HEK293 (cell line): Measurements from ENCODE around the gene PERM1.

ENCODE experiments used
- CTCF ChIA-PET: fragments of 350-600 bp; formaldehyde crosslinking; extraction: SDS; loops from one replicate; lab custom pipeline; 2021; ENCODE audit warnings: antibody characterized with exemption; lab: Yijun Ruan, JAX
- POLR2A ChIA-PET: fragments of 300-600 bp; formaldehyde crosslinking; extraction: SDS; loops from one replicate; lab custom pipeline; 2020; ENCODE audit warnings: antibody characterized with exemption, inconsistent platforms; lab: Yijun Ruan, JAX
- H3K27ac ChIP-seq: fragments of 200-500 bp; sonication (Bioruptor generic); 2 replicates; pipeline ENCODE4 v1.5.1; 2014; ENCODE audit warnings: low read depth, low read length, control low read depth, inconsistent platforms; ENCODE audit errors: extremely low read depth
- H3K36me3 ChIP-seq, 2 experiments: fragments of 200-500 bp in 1 of 2; sonication (Bioruptor generic) in 1 of 2; 1 replicate in 1 of 2; 2 replicates in 1 of 2; pipeline ENCODE4 v1.5.1; 2014 to 2017; ENCODE audit warnings: inconsistent platforms in 2 of 2, low read length in 2 of 2; ENCODE audit not compliant: control insufficient read depth in 2 of 2, insufficient read depth in 1 of 2
- H3K4me1 ChIP-seq: fragments of 200-500 bp; sonication (Bioruptor generic); 2 replicates; pipeline ENCODE4 v1.5.1; 2014; ENCODE audit warnings: mild to moderate bottlenecking, low read length, inconsistent platforms; ENCODE audit not compliant: control insufficient read depth, insufficient read depth
- H3K4me3 ChIP-seq: 2 replicates; pipeline ENCODE4 v1.5.1; 2011; ENCODE audit warnings: low read depth, mild to moderate bottlenecking, control low read depth, low read length, moderate library complexity
- H3K9me3 ChIP-seq: fragments of 200-500 bp; sonication (Bioruptor generic); 2 replicates; pipeline ENCODE4 v1.5.1; 2014; ENCODE audit warnings: low read depth, low read length, inconsistent platforms; ENCODE audit not compliant: control insufficient read depth, insufficient read depth
- HIC1 ChIP-seq: fragments of 450-650 bp; formaldehyde crosslinking; IDR thresholded peaks from 2 replicates; pipeline ENCODE4 v1.5.1; 2016; ENCODE audit warnings: missing biosample characterization, missing genetic modification characterization
- KLF1 ChIP-seq: fragments of 450-650 bp; formaldehyde crosslinking; IDR thresholded peaks from 2 replicates; pipeline ENCODE4 v1.5.1; 2016; ENCODE audit warnings: missing biosample characterization, missing genetic modification characterization
- ZBTB11 ChIP-seq: fragments of 450-650 bp; formaldehyde crosslinking; conservative IDR thresholded peaks from 2 replicates; pipeline ENCODE4 v1.5.1; 2016; ENCODE audit warnings: low read depth, missing biosample characterization, missing genetic modification characterization
- ZBTB26 ChIP-seq: fragments of 450-650 bp; formaldehyde crosslinking; optimal IDR thresholded peaks from 2 replicates; pipeline ENCODE3; 2016; ENCODE audit warnings: missing biosample characterization, mild to moderate bottlenecking, missing genetic modification characterization
- ZNF18 ChIP-seq: fragments of 450-650 bp; formaldehyde crosslinking; IDR thresholded peaks from 2 replicates; pipeline ENCODE4 v1.5.1; 2016; ENCODE audit warnings: missing biosample characterization, missing genetic modification characterization
- ZNF2 ChIP-seq: fragments of 450-650 bp; formaldehyde crosslinking; IDR thresholded peaks from 2 replicates; pipeline ENCODE4 v1.5.1; 2016; ENCODE audit warnings: missing biosample characterization, missing genetic modification characterization
- ZNF292 ChIP-seq: fragments of 450-650 bp; formaldehyde crosslinking; IDR thresholded peaks from 2 replicates; pipeline ENCODE4 v1.5.1; 2016; ENCODE audit warnings: low read depth, missing biosample characterization, missing genetic modification characterization, borderline replicate concordance
- ZNF600 ChIP-seq: fragments of 450-650 bp; formaldehyde crosslinking; IDR thresholded peaks from 2 replicates; pipeline ENCODE4 v1.5.1; 2016; ENCODE audit warnings: missing biosample characterization, missing genetic modification characterization
- ZNF76 ChIP-seq: fragments of 450-650 bp; formaldehyde crosslinking; IDR thresholded peaks from 2 replicates; pipeline ENCODE4; 2016; ENCODE audit warnings: low read depth, missing biosample characterization, missing genetic modification characterization, borderline replicate concordance
- ZSCAN4 ChIP-seq: fragments of 450-650 bp; formaldehyde crosslinking; IDR thresholded peaks from 2 replicates; pipeline ENCODE4 v1.5.1; 2017; ENCODE audit warnings: missing biosample characterization, missing genetic modification characterization
- ZXDB ChIP-seq: fragments of 450-650 bp; formaldehyde crosslinking; IDR thresholded peaks from 2 replicates; pipeline ENCODE4 v1.5.1; 2016; ENCODE audit warnings: missing biosample characterization, missing genetic modification characterization

PERM1 gene

GRCh38 chr1:970242-970972 lies 11.5 kb downstream of the PERM1 start:
- peaks cover 5% of the 10 kb centered on the region for H3K4me1 ChIP-seq
- CTCF ChIA-PET = no interaction called here
- H3K4me3 ChIP-seq = no peak overlapping the region
- no peaks in the 10 kb centered on the region for H3K9me3 ChIP-seq
- H3K36me3 ChIP-seq = peaks cover 0 to 2% of the 10 kb centered on the region in 2 experiments; a peak in 1 of 3 replicates
- no peak overlapping the region for H3K27ac ChIP-seq
- POLR2A ChIA-PET = no interaction called here
- 0 out of 2 replicates have a peak, but pooled peaks have one; percentile 20 for TF ChIP-seq HIC1
- peak; percentile 54; the same call in 1 of the 2 replicates for TF ChIP-seq ZNF600 (tag by site-specific recombination)
- no peak for TF ChIP-seq ZSCAN4 (tag by site-specific recombination)
- no peak for TF ChIP-seq ZNF292 (tag by site-specific recombination)
- no peak for TF ChIP-seq ZXDB (tag by site-specific recombination)
- TF ChIP-seq, all 188 proteins: peak for 2

GRCh38 chr1:969260-969855 lies 12.5 kb downstream of the PERM1 start:
- Histone ChIP-seq H3K9me3 (no peaks in the 10 kb centered on the region), H3K4me3 (no peak overlapping the region), H3K4me1 (peaks cover 5% of the 10 kb centered on the region), H3K27ac (no peak overlapping the region), H3K36me3 (peaks cover 0 to 8% of the 10 kb centered on the region in 2 experiments; a peak in 1 of 3 replicates)
- peak; percentile 31; the same call in 1 of the 2 replicates for TF ChIP-seq ZNF2 (tag by site-specific recombination)
- TF ChIP-seq ZNF76 (tag by site-specific recombination) = no peak
- TF ChIP-seq ZNF18 (tag by site-specific recombination) = peak; percentile 87
- TF ChIP-seq ZSCAN4 (tag by site-specific recombination) = peak; percentile 84
- TF ChIP-seq ZBTB11 (tag by site-specific recombination) = no peak
- peak; percentile 37 for TF ChIP-seq ZBTB26 (tag by site-specific recombination)
- peak; percentile 18; the same call in 1 of the 2 replicates for TF ChIP-seq KLF1 (tag by site-specific recombination)
- ChIA-PET POLR2A (no interaction called here), CTCF (interaction anchor here (0.6 kb wide), 1 partner anchor 64 kb away, joined by 3 read pairs; no protein-coding TSS in a partner anchor)
